Inflammatory macrophage treated with lipopolysaccharide for 4 hours (primary cell): ENCODE results near the gene RGS3.

Experiments used
- DNase-seq: peaks from one replicate; pipeline ENCODE4 v3.0.0-alpha.2; 2020

RGS3 gene

GRCh38 chr9:113590991-113591898, 127.7 kb downstream of the RGS3 start:
- peak; percentile 67 for DNase-seq

GRCh38 chr9:113591899-113592625, 128.5 kb downstream of the RGS3 start:
- no peak for DNase-seq

- DNase-seq = no peak
Observed at GRCh38 chr9:113592876-113593575, 129.5 kb downstream of the RGS3 start.

- DNase-seq = peak; percentile 64
Observed at GRCh38 chr9:113593682-113594281, 130.3 kb downstream of the RGS3 start.

- DNase-seq = no peak
Observed at GRCh38 chr9:113594484-113595299, 131.2 kb downstream of the RGS3 start.

- no peak for DNase-seq
Observed at GRCh38 chr9:113596616-113597320, 133.2 kb downstream of the RGS3 start.

DNA sequence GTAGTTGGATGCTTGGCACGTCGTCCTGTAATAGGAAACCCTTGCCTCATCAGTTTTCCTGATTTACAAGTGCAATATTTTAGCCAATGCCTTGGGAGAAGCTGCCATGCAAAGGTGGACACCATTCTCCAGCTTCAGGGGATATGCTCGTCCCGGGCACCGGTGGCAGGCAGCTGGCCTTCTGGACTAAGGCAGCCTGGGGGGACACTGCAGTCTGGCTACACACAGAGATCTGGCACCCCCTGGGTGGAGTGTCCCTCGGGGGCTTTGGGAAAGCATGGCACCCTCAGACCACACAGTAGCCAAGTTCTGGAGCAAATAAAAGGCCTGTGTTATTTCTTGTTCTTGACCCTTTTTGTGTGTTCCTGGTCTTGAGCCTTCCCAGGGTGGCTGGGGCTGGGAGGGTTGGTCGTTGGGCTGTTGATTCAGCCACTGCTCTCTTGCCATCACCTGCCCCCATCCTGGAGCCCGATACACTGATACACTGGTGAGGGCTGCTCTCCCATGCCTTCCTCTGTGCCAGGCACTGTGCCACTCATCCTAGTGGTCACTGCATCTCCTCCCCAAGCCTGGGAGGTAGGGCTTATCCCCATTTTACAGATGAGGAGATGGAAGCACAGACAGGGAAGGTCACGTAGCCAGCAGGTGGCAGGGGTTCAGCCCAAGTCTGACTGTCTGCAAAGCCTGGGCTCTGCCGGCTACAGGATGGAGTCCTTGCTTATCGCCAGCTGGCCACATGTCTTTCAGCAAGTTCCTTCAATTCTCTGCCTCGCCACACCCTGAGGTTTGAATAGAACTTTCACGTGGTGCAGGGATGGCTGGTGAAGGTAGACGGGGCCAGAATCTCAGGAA, 134.1 kb downstream of the RGS3 start:
- DNase-seq = no peak

- no peak for DNase-seq
Observed at GRCh38 chr9:113598451-113598850, 134.9 kb downstream of the RGS3 start.

DNA sequence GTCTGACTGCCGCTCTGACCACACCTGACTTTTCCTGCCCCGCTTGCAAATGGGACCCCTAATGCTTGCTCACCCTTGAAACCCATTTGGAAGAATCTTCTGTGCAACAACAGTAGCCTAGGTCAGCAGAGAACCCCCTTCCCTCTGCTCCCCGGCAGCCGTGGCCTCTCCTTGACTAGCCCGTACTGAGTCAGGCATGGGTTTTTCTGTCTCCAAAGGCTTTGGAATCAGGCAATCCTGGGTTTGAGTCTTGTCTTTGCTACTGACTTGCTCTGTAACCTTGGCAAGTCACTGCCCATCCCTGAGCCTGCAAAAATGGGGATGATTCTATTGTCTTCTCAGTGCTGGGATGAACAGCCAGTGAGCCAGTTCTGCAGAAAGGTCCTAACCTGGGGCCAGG, 135.4 kb downstream of the RGS3 start:
- DNase-seq = no peak

DNA sequence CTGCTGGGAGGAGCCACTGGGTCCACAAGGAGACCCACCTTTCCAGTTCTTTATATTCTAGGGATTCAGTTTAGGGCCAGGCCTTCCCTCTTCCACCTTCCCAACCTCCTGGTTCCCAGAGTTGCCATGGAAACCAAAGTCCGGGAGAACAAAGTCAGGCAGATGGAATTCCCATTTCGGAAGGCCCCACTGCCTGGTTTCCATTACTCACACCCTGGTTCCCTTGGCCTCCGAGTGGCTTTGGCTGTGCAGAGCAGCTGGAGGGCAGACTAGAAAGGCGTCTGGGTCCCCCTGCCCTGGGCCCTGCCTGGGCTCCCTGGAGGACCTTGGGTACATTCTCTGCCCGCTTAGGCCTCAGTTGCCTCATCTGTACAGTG, 136.1 kb downstream of the RGS3 start:
- DNase-seq = no peak

DNA sequence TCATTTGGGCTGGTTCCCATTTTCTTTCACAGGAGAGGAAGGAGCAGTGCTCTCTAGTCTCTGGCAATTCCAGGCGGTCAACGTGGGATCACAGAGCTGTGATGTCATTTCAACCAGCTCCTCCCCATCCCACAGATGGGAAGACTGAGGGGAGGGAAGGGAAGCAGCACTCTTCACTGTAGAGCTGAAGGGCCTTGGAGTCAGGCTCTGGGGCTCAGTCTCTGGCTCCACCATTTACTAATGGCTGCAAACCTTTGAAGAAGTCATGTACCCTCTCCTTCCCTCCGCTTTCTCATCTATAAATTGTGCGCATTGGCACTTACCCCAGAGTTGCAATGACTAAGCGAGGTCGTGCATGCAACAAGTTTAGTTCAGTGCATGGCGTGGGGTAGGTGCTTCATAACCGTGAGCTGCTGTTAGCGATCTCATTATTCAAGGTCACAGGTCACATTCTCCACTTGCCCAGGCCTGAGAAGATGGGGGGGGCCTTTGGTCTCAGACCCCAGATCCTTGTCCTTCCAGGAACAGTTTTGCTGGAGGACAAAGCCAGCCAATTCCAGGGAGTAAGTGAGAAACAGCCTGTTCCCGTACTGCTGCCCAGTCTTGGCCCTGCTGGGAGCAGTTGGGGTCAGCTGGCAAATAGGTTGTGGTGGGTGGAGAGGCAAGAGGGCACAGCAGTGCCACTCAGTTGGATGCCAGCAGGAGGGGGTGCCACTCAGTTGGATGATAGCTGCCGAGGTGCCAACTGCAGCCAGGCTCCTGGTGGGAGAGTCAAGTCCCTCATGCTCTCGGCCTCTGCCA, 136.7 kb downstream of the RGS3 start:
- DNase-seq = peak; percentile 55

- DNase-seq = no peak
Observed at GRCh38 chr9:113600871-113601614, 137.5 kb downstream of the RGS3 start.

GRCh38 chr9:113601656-113602055, 138.1 kb downstream of the RGS3 start:
- DNase-seq = no peak

- DNase-seq = peak; percentile 86
Observed at GRCh38 chr9:113602126-113603047, 138.9 kb downstream of the RGS3 start.

DNA sequence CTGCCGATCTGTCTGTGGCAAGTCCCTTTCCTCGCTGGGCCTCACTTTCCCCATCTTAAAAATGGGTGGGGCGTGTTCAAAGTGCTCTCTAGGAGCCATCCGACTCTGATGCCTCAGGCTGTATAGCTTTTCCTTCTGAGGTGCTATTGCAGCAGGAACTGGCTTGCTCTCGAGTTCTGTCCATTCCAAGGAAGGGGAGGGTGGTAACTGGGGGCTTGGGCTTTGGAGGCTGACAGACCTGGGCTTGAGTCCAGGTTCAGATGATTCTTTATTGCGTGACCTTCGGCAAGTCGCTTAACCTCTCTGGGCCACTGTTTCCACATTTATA, 139.5 kb downstream of the RGS3 start:
- DNase-seq = no peak

GRCh38 chr9:113603773-113604172, 140.2 kb downstream of the RGS3 start:
- no peak for DNase-seq

DNA sequence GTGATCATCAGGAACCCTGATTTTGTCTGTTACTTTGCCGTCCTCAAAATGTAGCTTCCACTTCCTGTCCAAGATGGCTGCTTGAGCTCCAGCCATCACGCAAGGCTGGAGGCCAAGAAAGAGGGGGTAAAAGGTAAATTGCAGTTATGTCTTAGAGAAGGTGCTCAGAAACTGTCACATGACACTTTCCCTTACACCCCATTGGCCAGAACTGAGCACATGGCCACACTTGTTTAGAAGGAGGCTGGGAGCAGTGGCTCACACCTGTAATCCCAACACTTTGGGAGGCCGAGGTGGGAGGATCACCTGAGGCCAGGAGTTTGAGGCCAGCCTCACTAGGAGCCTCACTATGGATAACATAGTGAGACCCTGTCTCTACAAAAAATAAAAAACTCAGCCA, 140.9 kb downstream of the RGS3 start:
- no peak for DNase-seq

- DNase-seq = no peak
Observed at GRCh38 chr9:113606510-113606909, 143.0 kb downstream of the RGS3 start.
